ENCODE measurements around the gene JAGN1.

- TF ChIP-seq YY1 (IDR thresholded peaks at IDR 0.05; ENCODE audit: low read depth, low read length) (no peak), CTCF (IDR thresholded peaks at IDR 0.05; ENCODE audit: control extremely low read depth in 1 of 3, insufficient read depth in 1 of 3, low read depth in 1 of 3, low read length in 3 of 3) (no peak)
Observed at GRCh38 chr3:9913601-9914000, 23.2 kb downstream of the JAGN1 start.
